Measurements from ENCODE around the gene MAP3K8. TPM values are rescaled to one million over a fixed set of nuclear protein-coding genes. Genes with fewer than 3 reads are reported as not detected.

The MAP3K8 gene
- total RNA-seq, 1 experiment from 2014 or later: 13.8 TPM

DNA sequence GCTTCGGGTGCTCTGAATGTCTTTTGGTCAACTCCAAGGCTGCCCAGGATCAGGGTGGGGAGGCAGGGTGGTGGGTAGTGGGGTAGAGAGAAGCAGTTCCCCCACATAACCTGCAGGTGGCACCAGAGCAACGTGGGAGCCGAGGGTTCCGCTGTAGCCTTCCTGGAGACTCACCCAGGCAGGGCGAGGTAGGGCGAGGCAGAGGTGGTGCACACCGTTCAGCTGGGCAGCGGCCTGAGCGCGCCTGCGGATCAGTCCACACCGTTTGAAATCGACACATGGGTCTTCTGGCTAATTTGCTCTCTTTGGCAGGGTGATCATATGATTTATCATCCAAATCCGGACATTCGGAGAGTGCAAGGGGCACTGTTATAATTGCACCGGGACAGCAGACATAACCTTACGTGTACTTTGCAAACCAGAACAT, 41.4 kb upstream of the MAP3K8 start:
- Mint-ChIP-seq H3K4me3 (peak overlapping the region; percentile 37; the same call in 1 of the 2 replicates), H3K27ac (no peak overlapping the region), H3K9me3 (peaks cover 4% of the 10 kb centered on the region; the same call in 1 of the 2 replicates), H3K4me1 (peaks cover 4% of the 10 kb centered on the region; the same call in 1 of the 2 replicates), H3K36me3 (no peaks in the 10 kb centered on the region), H3K27me3 (ENCODE audit: low read depth) (no peaks in the 10 kb centered on the region; the same call in 1 of the 2 replicates)
- CTCF ChIA-PET: interaction anchor here (0.6 to 3.6 kb wide), 14 partner anchors 8 to 247 kb away, joined by 3 to 32 read pairs (median 4); no protein-coding TSS in a partner anchor
- peak; percentile 85 for DNase-seq (ENCODE audit: low spot score)
- peak; percentile 100 for ATAC-seq
- POLR2A ChIA-PET: no interaction called here
- TF ChIP-seq ZNF121 (CRISPR knock-in tag; IDR thresholded peaks at IDR 0.05) (peak; percentile 61; the same call in 1 of the 2 replicates), IRF2 (CRISPR knock-in tag; IDR thresholded peaks at IDR 0.05; ENCODE audit: borderline replicate concordance, low read depth) (no peak)
- TF ChIP-seq, protein P1, sequence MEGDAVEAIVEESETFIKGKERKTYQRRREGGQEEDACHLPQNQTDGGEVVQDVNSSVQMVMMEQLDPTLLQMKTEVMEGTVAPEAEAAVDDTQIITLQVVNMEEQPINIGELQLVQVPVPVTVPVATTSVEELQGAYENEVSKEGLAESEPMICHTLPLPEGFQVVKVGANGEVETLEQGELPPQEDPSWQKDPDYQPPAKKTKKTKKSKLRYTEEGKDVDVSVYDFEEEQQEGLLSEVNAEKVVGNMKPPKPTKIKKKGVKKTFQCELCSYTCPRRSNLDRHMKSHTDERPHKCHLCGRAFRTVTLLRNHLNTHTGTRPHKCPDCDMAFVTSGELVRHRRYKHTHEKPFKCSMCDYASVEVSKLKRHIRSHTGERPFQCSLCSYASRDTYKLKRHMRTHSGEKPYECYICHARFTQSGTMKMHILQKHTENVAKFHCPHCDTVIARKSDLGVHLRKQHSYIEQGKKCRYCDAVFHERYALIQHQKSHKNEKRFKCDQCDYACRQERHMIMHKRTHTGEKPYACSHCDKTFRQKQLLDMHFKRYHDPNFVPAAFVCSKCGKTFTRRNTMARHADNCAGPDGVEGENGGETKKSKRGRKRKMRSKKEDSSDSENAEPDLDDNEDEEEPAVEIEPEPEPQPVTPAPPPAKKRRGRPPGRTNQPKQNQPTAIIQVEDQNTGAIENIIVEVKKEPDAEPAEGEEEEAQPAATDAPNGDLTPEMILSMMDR (IDR thresholded peaks at IDR 0.05): peak; percentile 93

DNA sequence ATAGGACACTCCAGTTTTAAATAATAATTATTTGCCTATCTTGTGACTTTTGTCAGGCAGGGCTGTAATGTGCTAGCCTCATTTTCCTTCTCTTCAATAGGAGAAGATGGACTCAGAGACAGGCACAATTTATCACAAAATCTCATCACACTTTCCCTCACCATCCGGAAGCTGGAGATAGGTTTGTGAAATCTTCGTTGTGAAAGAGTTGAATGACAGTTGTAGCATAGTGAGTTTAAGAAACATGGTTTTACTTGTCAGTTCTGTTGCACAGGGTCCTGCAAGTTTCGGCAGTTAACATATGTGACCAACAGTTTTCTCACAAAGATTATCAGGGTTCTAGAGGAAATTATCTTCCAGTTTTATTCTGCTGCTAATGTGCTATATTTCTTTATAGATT, 37.7 kb upstream of the MAP3K8 start:
- peaks cover 10% of the 10 kb centered on the region; the same call in 1 of the 2 replicates for H3K4me1 Mint-ChIP-seq
- H3K9me3 Mint-ChIP-seq: peaks cover 4% of the 10 kb centered on the region; the same call in 1 of the 2 replicates
- CTCF ChIA-PET: interaction anchor here (2.5 kb wide), 1 partner anchor 195 kb away, joined by 10 read pairs; no protein-coding TSS in a partner anchor
- H3K27ac Mint-ChIP-seq: no peak overlapping the region
- no peak overlapping the region for H3K4me3 Mint-ChIP-seq
- DNase-seq (ENCODE audit: low spot score) (no peak), ATAC-seq (no peak)
- TF ChIP-seq, protein P2, sequence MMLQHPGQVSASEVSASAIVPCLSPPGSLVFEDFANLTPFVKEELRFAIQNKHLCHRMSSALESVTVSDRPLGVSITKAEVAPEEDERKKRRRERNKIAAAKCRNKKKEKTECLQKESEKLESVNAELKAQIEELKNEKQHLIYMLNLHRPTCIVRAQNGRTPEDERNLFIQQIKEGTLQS (CRISPR knock-in tag; conservative IDR thresholded peaks at IDR 0.05): no peak
- no peak for TF ChIP-seq SMAD3 (CRISPR knock-in tag; IDR thresholded peaks at IDR 0.05; ENCODE audit: borderline replicate concordance)
- no peak for TF ChIP-seq JUN (CRISPR knock-in tag; IDR thresholded peaks at IDR 0.05)
- TF ChIP-seq, protein P3, sequence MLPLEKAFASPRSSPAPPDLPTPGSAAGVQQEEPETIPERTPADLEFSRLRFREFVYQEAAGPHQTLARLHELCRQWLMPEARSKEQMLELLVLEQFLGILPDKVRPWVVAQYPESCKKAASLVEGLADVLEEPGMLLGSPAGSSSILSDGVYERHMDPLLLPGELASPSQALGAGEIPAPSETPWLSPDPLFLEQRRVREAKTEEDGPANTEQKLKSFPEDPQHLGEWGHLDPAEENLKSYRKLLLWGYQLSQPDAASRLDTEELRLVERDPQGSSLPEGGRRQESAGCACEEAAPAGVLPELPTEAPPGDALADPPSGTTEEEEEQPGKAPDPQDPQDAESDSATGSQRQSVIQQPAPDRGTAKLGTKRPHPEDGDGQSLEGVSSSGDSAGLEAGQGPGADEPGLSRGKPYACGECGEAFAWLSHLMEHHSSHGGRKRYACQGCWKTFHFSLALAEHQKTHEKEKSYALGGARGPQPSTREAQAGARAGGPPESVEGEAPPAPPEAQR (CRISPR knock-in tag; IDR thresholded peaks at IDR 0.05): no peak
- no peak for TF ChIP-seq JAZF1 (CRISPR knock-in tag; IDR thresholded peaks at IDR 0.05)
- TF ChIP-seq NFYB (CRISPR knock-in tag; conservative IDR thresholded peaks at IDR 0.05; ENCODE audit: low read depth): no peak
- no peak for TF ChIP-seq SP1 (CRISPR knock-in tag; conservative IDR thresholded peaks at IDR 0.05)
- TF ChIP-seq, protein P4, sequence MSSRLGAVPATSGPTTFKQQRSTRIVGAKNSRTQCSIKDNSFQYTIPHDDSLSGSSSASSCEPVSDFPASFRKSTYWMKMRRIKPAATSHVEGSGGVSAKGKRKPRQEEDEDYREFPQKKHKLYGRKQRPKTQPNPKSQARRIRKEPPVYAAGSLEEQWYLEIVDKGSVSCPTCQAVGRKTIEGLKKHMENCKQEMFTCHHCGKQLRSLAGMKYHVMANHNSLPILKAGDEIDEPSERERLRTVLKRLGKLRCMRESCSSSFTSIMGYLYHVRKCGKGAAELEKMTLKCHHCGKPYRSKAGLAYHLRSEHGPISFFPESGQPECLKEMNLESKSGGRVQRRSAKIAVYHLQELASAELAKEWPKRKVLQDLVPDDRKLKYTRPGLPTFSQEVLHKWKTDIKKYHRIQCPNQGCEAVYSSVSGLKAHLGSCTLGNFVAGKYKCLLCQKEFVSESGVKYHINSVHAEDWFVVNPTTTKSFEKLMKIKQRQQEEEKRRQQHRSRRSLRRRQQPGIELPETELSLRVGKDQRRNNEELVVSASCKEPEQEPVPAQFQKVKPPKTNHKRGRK (CRISPR knock-in tag; IDR thresholded peaks at IDR 0.05; ENCODE audit: borderline replicate concordance): no peak
- TF ChIP-seq, protein P5, sequence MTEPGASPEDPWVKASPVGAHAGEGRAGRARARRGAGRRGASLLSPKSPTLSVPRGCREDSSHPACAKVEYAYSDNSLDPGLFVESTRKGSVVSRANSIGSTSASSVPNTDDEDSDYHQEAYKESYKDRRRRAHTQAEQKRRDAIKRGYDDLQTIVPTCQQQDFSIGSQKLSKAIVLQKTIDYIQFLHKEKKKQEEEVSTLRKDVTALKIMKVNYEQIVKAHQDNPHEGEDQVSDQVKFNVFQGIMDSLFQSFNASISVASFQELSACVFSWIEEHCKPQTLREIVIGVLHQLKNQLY (CRISPR knock-in tag; IDR thresholded peaks at IDR 0.05): no peak
- POLR2A ChIA-PET: no interaction called here
- H3K27me3 Mint-ChIP-seq (ENCODE audit: low read depth): no peaks in the 10 kb centered on the region; the same call in 1 of the 2 replicates
- no peaks in the 10 kb centered on the region for H3K36me3 Mint-ChIP-seq

DNA sequence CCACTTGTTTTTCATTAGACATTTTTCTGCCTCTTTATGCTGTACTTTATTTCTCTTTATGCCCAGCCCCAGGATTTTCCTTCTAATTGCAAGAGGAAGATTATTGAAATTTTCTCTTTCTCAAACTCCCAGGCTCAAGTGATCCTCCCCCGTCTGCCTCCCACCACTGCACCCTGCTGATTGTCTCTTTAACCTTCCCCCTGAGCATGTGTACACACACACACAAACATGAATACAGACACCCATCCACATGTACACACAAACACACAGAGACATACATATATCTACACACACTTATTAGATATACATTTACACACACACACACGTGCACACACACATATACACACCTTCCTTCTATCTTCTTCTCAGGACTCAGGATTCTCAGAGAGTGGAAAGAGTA, 37.3 kb upstream of the MAP3K8 start:
- ATAC-seq: no peak
- POLR2A ChIA-PET: no interaction called here
- CTCF ChIA-PET: no interaction called here
- Mint-ChIP-seq H3K27me3 (ENCODE audit: low read depth) (no peaks in the 10 kb centered on the region; the same call in 1 of the 2 replicates), H3K27ac (no peak overlapping the region), H3K9me3 (peaks cover 4% of the 10 kb centered on the region; the same call in 1 of the 2 replicates), H3K4me1 (peaks cover 10% of the 10 kb centered on the region; the same call in 1 of the 2 replicates), H3K4me3 (no peak overlapping the region), H3K36me3 (no peaks in the 10 kb centered on the region)
- DNase-seq (ENCODE audit: low spot score): no peak
- TF ChIP-seq, protein P6, sequence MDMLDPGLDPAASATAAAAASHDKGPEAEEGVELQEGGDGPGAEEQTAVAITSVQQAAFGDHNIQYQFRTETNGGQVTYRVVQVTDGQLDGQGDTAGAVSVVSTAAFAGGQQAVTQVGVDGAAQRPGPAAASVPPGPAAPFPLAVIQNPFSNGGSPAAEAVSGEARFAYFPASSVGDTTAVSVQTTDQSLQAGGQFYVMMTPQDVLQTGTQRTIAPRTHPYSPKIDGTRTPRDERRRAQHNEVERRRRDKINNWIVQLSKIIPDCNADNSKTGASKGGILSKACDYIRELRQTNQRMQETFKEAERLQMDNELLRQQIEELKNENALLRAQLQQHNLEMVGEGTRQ (CRISPR knock-in tag; IDR thresholded peaks at IDR 0.05): no peak
- TF ChIP-seq, protein P7, sequence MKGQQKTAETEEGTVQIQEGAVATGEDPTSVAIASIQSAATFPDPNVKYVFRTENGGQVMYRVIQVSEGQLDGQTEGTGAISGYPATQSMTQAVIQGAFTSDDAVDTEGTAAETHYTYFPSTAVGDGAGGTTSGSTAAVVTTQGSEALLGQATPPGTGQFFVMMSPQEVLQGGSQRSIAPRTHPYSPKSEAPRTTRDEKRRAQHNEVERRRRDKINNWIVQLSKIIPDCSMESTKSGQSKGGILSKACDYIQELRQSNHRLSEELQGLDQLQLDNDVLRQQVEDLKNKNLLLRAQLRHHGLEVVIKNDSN (CRISPR knock-in tag; IDR thresholded peaks at IDR 0.05): no peak
- no peak for TF ChIP-seq EMX1 (CRISPR knock-in tag; IDR thresholded peaks at IDR 0.05)
- TF ChIP-seq TEAD1 (CRISPR knock-in tag; IDR thresholded peaks at IDR 0.05): no peak
- TF ChIP-seq, protein P8, sequence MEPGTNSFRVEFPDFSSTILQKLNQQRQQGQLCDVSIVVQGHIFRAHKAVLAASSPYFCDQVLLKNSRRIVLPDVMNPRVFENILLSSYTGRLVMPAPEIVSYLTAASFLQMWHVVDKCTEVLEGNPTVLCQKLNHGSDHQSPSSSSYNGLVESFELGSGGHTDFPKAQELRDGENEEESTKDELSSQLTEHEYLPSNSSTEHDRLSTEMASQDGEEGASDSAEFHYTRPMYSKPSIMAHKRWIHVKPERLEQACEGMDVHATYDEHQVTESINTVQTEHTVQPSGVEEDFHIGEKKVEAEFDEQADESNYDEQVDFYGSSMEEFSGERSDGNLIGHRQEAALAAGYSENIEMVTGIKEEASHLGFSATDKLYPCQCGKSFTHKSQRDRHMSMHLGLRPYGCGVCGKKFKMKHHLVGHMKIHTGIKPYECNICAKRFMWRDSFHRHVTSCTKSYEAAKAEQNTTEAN (CRISPR knock-in tag; IDR thresholded peaks at IDR 0.05): no peak
- TF ChIP-seq, protein P9, sequence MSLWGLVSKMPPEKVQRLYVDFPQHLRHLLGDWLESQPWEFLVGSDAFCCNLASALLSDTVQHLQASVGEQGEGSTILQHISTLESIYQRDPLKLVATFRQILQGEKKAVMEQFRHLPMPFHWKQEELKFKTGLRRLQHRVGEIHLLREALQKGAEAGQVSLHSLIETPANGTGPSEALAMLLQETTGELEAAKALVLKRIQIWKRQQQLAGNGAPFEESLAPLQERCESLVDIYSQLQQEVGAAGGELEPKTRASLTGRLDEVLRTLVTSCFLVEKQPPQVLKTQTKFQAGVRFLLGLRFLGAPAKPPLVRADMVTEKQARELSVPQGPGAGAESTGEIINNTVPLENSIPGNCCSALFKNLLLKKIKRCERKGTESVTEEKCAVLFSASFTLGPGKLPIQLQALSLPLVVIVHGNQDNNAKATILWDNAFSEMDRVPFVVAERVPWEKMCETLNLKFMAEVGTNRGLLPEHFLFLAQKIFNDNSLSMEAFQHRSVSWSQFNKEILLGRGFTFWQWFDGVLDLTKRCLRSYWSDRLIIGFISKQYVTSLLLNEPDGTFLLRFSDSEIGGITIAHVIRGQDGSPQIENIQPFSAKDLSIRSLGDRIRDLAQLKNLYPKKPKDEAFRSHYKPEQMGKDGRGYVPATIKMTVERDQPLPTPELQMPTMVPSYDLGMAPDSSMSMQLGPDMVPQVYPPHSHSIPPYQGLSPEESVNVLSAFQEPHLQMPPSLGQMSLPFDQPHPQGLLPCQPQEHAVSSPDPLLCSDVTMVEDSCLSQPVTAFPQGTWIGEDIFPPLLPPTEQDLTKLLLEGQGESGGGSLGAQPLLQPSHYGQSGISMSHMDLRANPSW (CRISPR knock-in tag; conservative IDR thresholded peaks at IDR 0.05; ENCODE audit: low read depth): no peak
- no peak for TF ChIP-seq JUN (CRISPR knock-in tag; IDR thresholded peaks at IDR 0.05)
